ENCODE data around the gene ZMYND19. TPM values are rescaled to one million over a fixed set of nuclear protein-coding genes. Genes with fewer than 3 reads are reported as not detected.
"Not testable (repeated sequence)": the region's sequence is repeated elsewhere in the genome, so short reads cannot be mapped to it uniquely, and the experiment has no call there.

Gene ZMYND19
- total RNA-seq, 2 experiments from 2014 or later = 45.9 to 46.5 TPM

DNA sequence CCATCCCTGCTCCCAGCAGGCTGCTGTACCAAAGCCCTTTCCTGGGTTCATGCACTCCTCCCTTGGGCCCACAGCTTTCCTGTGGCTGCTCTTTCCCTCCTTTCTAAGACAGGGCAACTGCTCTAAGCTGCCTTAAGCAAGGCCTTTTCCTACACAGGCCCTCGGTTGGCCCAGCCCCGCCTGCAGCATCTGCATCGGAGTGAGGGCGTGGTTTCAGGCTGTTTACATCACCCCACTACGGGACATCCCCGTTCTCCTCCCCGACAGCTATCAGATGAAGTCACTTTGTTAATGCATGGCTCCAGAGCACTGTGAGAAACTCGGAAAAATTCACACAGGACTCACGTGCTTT lies 15.0 kb downstream of the ZMYND19 start:
- DNase-seq (peak; percentile 23), ATAC-seq (no peak)
- Mint-ChIP-seq H3K27ac (peak overlapping the region; percentile 64), H3K4me3 (no peak overlapping the region), H3K9me3 (no peaks in the 10 kb centered on the region), H3K27me3 (no peaks in the 10 kb centered on the region), H3K36me3 (ENCODE audit: low read depth) (peaks cover 41% of the 10 kb centered on the region), H3K4me1 (ENCODE audit: low read depth) (peaks cover 40% of the 10 kb centered on the region)
- ChIA-PET POLR2A (interaction anchor here (1.9 kb wide), 1 partner anchor 12 kb away, joined by 4 read pairs; no protein-coding TSS in a partner anchor), CTCF (no interaction called here)
- TF ChIP-seq, protein P1, sequence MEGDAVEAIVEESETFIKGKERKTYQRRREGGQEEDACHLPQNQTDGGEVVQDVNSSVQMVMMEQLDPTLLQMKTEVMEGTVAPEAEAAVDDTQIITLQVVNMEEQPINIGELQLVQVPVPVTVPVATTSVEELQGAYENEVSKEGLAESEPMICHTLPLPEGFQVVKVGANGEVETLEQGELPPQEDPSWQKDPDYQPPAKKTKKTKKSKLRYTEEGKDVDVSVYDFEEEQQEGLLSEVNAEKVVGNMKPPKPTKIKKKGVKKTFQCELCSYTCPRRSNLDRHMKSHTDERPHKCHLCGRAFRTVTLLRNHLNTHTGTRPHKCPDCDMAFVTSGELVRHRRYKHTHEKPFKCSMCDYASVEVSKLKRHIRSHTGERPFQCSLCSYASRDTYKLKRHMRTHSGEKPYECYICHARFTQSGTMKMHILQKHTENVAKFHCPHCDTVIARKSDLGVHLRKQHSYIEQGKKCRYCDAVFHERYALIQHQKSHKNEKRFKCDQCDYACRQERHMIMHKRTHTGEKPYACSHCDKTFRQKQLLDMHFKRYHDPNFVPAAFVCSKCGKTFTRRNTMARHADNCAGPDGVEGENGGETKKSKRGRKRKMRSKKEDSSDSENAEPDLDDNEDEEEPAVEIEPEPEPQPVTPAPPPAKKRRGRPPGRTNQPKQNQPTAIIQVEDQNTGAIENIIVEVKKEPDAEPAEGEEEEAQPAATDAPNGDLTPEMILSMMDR (IDR thresholded peaks at IDR 0.05) = no peak
- intact Hi-C loops (cut with micrococcal nuclease) = no loop called here

DNA sequence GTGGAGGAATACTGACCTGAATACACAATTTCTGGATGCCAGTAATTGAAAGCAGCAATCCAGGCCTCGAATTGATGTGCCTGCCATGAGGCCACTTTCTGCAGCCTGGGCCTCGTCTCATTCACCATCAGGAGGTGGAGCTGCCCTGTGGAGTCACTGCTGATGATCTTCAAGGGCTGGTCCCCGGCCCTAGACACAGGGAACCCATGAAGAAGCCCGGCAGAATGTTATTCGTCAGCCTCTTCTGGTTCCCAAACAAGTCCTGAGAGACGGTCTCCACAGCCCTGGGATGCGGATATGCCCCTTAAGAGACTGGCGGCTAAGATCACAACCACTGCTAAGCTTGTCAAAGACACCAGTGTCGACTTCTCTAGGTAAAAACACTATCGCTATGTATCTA lies 16.1 kb downstream of the ZMYND19 start:
- DNase-seq (no peak), ATAC-seq (no peak)
- TF ChIP-seq, protein P1 (IDR thresholded peaks at IDR 0.05) = no peak
- Mint-ChIP-seq H3K36me3 (ENCODE audit: low read depth) (peaks cover 44% of the 10 kb centered on the region), H3K27me3 (no peaks in the 10 kb centered on the region), H3K4me3 (no peak overlapping the region), H3K9me3 (no peaks in the 10 kb centered on the region), H3K27ac (no peak overlapping the region), H3K4me1 (ENCODE audit: low read depth) (peaks cover 37% of the 10 kb centered on the region)
- ChIA-PET CTCF (no interaction called here), POLR2A (interaction anchor here (0.5 to 1.9 kb wide), 3 partner anchors 13 to 827 kb away, joined by 3 to 5 read pairs (median 4); no protein-coding TSS in a partner anchor)
- intact Hi-C loops (cut with micrococcal nuclease) = no loop called here

DNA sequence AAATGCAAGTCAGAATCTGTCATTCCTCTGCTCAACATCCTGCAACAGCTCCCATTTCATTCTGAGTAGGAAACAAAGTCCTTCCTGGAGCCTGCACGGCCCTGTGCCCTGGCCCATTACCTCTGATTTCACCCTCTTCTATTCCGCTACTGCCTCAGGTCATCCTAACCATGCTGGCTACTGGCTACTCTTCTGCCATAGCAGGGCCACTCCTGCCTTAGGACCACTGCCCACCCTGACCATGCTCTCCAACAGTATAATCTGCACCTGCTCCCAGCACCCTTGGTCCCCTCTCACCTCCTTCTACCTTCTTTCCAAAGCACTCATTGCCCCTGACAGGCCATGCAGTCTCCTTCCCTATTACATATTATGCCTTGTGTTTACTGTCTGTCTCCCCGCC lies 19.7 kb downstream of the ZMYND19 start:
- Mint-ChIP-seq H3K4me1 (ENCODE audit: low read depth) (peaks cover 17% of the 10 kb centered on the region), H3K27me3 (no peaks in the 10 kb centered on the region), H3K9me3 (no peaks in the 10 kb centered on the region), H3K4me3 (no peak overlapping the region), H3K36me3 (ENCODE audit: low read depth) (peaks cover 31% of the 10 kb centered on the region), H3K27ac (no peak overlapping the region)
- ChIA-PET CTCF (interaction anchor here (1.0 kb wide), 1 partner anchor 9 kb away, joined by 3 read pairs; no protein-coding TSS in a partner anchor), POLR2A (interaction anchor here (0.6 kb wide), 1 partner anchor 451 kb away, joined by 3 read pairs; no protein-coding TSS in a partner anchor)
- DNase-seq = no peak
- no peak for ATAC-seq
- TF ChIP-seq, protein P1 (IDR thresholded peaks at IDR 0.05) = no peak
- intact Hi-C loops (cut with micrococcal nuclease) = no loop called here

DNA sequence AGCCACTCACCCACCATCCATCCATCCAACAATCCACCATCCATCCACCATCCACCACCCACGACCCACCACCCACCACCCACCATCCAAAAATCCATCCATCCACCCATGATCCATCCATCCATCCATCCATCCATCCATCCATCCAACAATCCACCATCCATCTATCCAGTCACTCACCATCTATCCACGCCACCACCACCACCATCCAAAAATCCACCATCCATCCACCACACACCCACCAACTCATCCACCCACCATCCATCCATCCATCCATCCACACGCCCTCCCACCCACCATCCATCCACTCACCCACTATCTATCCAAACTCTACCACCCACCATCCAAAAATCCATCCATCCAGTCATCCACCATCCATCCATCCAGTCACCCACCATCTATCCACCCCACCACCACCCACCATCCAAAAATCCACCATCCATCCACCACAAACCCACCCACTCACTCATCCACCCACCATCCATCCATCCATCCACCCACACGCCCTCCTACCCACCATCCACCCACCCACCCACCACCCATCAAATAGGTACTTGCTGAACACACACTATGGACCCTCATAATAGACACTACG lies 20.6 kb downstream of the ZMYND19 start:
- Mint-ChIP-seq H3K4me1 (ENCODE audit: low read depth) (peaks cover 9% of the 10 kb centered on the region), H3K4me3 (no peak overlapping the region), H3K36me3 (ENCODE audit: low read depth) (peaks cover 23% of the 10 kb centered on the region), H3K9me3 (no peaks in the 10 kb centered on the region), H3K27ac (no peak overlapping the region), H3K27me3 (no peaks in the 10 kb centered on the region)
- POLR2A ChIA-PET = no interaction called here
- CTCF ChIA-PET = no interaction called here
- DNase-seq (no peak), ATAC-seq (no peak)
- TF ChIP-seq, protein P1 (IDR thresholded peaks at IDR 0.05) = no peak
- intact Hi-C loops (cut with micrococcal nuclease) = no loop called here

DNA sequence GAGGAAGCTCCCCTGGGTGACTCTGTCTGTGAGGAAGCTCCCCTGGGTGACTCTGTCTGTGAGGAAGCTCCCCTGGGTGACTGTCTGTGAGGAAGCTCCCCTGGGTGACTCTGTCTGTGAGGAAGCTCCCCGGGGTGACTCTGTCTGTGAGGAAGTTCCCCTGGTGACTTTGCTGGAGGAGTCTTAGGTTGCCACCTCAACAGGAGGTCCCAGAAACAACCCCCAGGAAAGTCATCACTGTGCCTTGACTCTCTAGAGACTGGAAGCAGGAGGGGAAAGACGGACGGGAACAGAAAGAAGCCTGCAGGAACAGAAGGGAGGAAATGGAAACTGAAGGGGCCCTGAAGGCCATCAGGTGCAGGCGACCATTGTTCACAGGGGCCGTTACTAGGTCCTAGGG lies 21.9 kb downstream of the ZMYND19 start:
- H3K9me3 Mint-ChIP-seq; H3K27ac Mint-ChIP-seq; H3K27me3 Mint-ChIP-seq; H3K4me1 Mint-ChIP-seq (ENCODE audit: low read depth); CTCF ChIA-PET; DNase-seq; H3K4me3 Mint-ChIP-seq; ATAC-seq; intact Hi-C loops (cut with micrococcal nuclease): not testable (repeated sequence)
- POLR2A ChIA-PET = interaction anchor here (1.1 kb wide), 1 partner anchor 8 kb away, joined by 3 read pairs; no protein-coding TSS in a partner anchor
- peaks cover 27% of the 10 kb centered on the region for H3K36me3 Mint-ChIP-seq (ENCODE audit: low read depth)

All from activated CD8-positive, alpha-beta T cell treated with anti-CD3 and anti-CD28 coated beads for 36 hours (primary cell).